Dedifferentiated amniotic fluid mesenchymal stem cell (primary cell): ENCODE data around the gene NDUFS7.

Experiments used
- DNase-seq: peaks from one replicate; pipeline ENCODE4 v3.0.0-alpha.2; 2016; ENCODE audit errors: extremely low spot score

The NDUFS7 gene

GRCh38 chr19:1400281-1401137 is 16.8 kb downstream of the NDUFS7 start:
- DNase-seq = no peak

GRCh38 chr19:1401138-1401888 is 17.6 kb downstream of the NDUFS7 start, which contains the start of gene GAMT:
Gene GAMT, minus strand, starts transcription at chr19:1401542. Its CDS starts 66 bp downstream, at chr19:1401476.
- DNase-seq = no peak

- no peak for DNase-seq
Observed at GRCh38 chr19:1401889-1402217, 18.1 kb downstream of the NDUFS7 start.

GRCh38 chr19:1402411-1403070 is 18.8 kb downstream of the NDUFS7 start:
- DNase-seq = no peak

- DNase-seq = peak; percentile 98
Observed at GRCh38 chr19:1406774-1407527, 23.2 kb downstream of the NDUFS7 start.

- DNase-seq = no peak
Observed at GRCh38 chr19:1407528-1408299, 24.0 kb downstream of the NDUFS7 start, which contains the start of gene DAZAP1. Gene DAZAP1, plus strand, starts transcription at chr19:1407586. Its CDS starts 188 bp downstream, at chr19:1407774.

GRCh38 chr19:1408300-1409203 is 24.8 kb downstream of the NDUFS7 start:
- peak; percentile 69 for DNase-seq

GRCh38 chr19:1409204-1410005 is 25.7 kb downstream of the NDUFS7 start:
- no peak for DNase-seq

- no peak for DNase-seq
Observed at GRCh38 chr19:1410136-1410786, 26.6 kb downstream of the NDUFS7 start.

- DNase-seq = no peak
Observed at GRCh38 chr19:1410789-1411188, 27.1 kb downstream of the NDUFS7 start.

- no peak for DNase-seq
Observed at GRCh38 chr19:1411255-1412191, 27.8 kb downstream of the NDUFS7 start.

- no peak for DNase-seq
Observed at GRCh38 chr19:1412323-1412923, 28.7 kb downstream of the NDUFS7 start.

GRCh38 chr19:1412995-1413800 is 29.5 kb downstream of the NDUFS7 start:
- no peak for DNase-seq

GRCh38 chr19:1416014-1416841 is 32.5 kb downstream of the NDUFS7 start:
- DNase-seq = no peak

- no peak for DNase-seq
Observed at GRCh38 chr19:1417145-1417544, 33.4 kb downstream of the NDUFS7 start.
